ENCODE results near the gene DHRS4.
"Not testable (repeated sequence)": the region's sequence is repeated elsewhere in the genome, so short reads cannot be mapped to it uniquely, and the experiment has no call there.

The DHRS4 gene

GRCh38 chr14:23941230-23941629 is 12.3 kb upstream of the DHRS4 start:
- no peak for DNase-seq (ENCODE audit: low spot score)

GRCh38 chr14:23941669-23942068 is 11.9 kb upstream of the DHRS4 start:
- no peak for DNase-seq (ENCODE audit: low spot score)

GRCh38 chr14:23942587-23942986 is 11.0 kb upstream of the DHRS4 start:
- DNase-seq (ENCODE audit: low spot score), result no peak

- not testable (repeated sequence) for DNase-seq (ENCODE audit: low spot score)
These were observed 4.5 kb upstream of the DHRS4 start for GRCh38 chr14:23949069-23949468.

- DNase-seq (ENCODE audit: low spot score), result no peak
These were observed 3.0 kb upstream of the DHRS4 start for GRCh38 chr14:23950411-23951135.

GRCh38 chr14:23951136-23951466 is 2.5 kb upstream of the DHRS4 start:
- not testable (repeated sequence) for DNase-seq (ENCODE audit: low spot score)

- DNase-seq (ENCODE audit: low spot score), result no peak
These were observed 1.9 kb upstream of the DHRS4 start for GRCh38 chr14:23951590-23952201.

- not testable (repeated sequence) for DNase-seq (ENCODE audit: low spot score)
These were observed 480 bp upstream of the DHRS4 start for GRCh38 chr14:23953116-23953463.

- DNase-seq (ENCODE audit: low spot score), result not testable (repeated sequence)
These were observed 677 bp downstream of the DHRS4 start for GRCh38 chr14:23954279-23954614.

- not testable (repeated sequence) for DNase-seq (ENCODE audit: low spot score)
These were observed 1.4 kb downstream of the DHRS4 start for GRCh38 chr14:23954965-23955364.

- not testable (repeated sequence) for DNase-seq (ENCODE audit: low spot score)
These were observed 2.2 kb downstream of the DHRS4 start for GRCh38 chr14:23955811-23956210.

GRCh38 chr14:23957913-23958569 is 4.5 kb downstream of the DHRS4 start:
- not testable (repeated sequence) for DNase-seq (ENCODE audit: low spot score)

GRCh38 chr14:23960899-23961298 is 7.3 kb downstream of the DHRS4 start:
- DNase-seq (ENCODE audit: low spot score), result not testable (repeated sequence)

- DNase-seq (ENCODE audit: low spot score), result not testable (repeated sequence)
These were observed 8.1 kb downstream of the DHRS4 start for GRCh38 chr14:23961704-23962103.

GRCh38 chr14:23969130-23969480 is 15.5 kb downstream of the DHRS4 start:
- not testable (repeated sequence) for DNase-seq (ENCODE audit: low spot score)

GRCh38 chr14:23969481-23970282 is 16.1 kb downstream of the DHRS4 start:
- not testable (repeated sequence) for DNase-seq (ENCODE audit: low spot score)

GRCh38 chr14:23970283-23970659 is 16.7 kb downstream of the DHRS4 start:
- not testable (repeated sequence) for DNase-seq (ENCODE audit: low spot score)

GRCh38 chr14:23973178-23973577 is 19.6 kb downstream of the DHRS4 start:
- DNase-seq (ENCODE audit: low spot score), result not testable (repeated sequence)

GRCh38 chr14:23974041-23974440 is 20.5 kb downstream of the DHRS4 start:
- not testable (repeated sequence) for DNase-seq (ENCODE audit: low spot score)

GRCh38 chr14:23977208-23977607 is 23.6 kb downstream of the DHRS4 start:
- DNase-seq (ENCODE audit: low spot score), result not testable (repeated sequence)

- not testable (repeated sequence) for DNase-seq (ENCODE audit: low spot score)
These were observed 28.6 kb downstream of the DHRS4 start for GRCh38 chr14:23981951-23982813.
